ENCODE measurements around the gene ZSCAN2.
A peak's percentile ranks its signal among the peaks of the same experiment; 100 is the strongest.
"Not testable (repeated sequence)": the region's sequence is repeated elsewhere in the genome, so short reads cannot be mapped to it uniquely, and the experiment has no call there.

Gene ZSCAN2

GRCh38 chr15:84600687-84601554, at the start of gene ZSCAN2:
Gene ZSCAN2, plus strand, starts transcription at chr15:84601009. Its CDS starts 2,919 bp downstream, at chr15:84603928.
- peak; percentile 92 for DNase-seq

DNA sequence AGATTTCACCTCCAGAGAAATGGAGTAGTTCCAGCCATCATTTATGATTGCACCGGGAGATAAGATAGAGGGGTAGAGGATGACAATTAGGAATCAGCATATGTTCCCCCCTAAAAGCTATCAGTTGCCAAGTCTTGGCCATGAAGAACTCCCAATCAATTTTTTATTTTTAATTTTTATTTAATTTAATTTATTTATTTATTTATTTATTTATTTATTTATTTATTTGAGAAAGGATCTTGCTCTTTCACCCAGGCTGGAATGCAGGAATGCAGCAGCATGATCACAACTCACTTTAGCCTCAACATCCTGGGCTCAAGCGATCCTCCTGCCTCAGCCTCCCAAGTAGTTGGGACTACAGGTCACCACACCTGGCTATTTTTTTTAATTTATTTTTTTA, 49.2 kb upstream of the ZSCAN2 start:
- DNase-seq = not testable (repeated sequence)

- DNase-seq = no peak
Measured at GRCh38 chr15:84552896-84553295, 47.9 kb upstream of the ZSCAN2 start.

DNA sequence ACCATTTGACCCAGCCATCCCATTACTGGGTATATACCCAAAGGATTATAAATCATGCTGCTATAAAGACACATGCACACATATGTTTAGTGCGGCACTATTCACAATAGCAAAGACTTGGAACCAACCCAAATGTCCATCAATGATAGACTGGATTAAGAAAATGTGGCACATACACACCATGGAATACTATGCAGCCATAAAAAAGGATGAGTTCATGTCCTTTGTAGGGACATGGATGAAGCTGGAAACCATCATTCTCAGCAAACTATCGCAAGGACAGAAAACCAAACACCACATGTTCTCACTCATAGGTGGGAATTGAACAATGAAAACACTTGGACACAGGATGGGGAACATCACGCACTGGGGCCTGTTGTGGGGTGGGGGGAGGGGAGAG, 44.1 kb upstream of the ZSCAN2 start:
- not testable (repeated sequence) for DNase-seq

GRCh38 chr15:84568021-84568420, 32.8 kb upstream of the ZSCAN2 start:
- not testable (repeated sequence) for DNase-seq

DNA sequence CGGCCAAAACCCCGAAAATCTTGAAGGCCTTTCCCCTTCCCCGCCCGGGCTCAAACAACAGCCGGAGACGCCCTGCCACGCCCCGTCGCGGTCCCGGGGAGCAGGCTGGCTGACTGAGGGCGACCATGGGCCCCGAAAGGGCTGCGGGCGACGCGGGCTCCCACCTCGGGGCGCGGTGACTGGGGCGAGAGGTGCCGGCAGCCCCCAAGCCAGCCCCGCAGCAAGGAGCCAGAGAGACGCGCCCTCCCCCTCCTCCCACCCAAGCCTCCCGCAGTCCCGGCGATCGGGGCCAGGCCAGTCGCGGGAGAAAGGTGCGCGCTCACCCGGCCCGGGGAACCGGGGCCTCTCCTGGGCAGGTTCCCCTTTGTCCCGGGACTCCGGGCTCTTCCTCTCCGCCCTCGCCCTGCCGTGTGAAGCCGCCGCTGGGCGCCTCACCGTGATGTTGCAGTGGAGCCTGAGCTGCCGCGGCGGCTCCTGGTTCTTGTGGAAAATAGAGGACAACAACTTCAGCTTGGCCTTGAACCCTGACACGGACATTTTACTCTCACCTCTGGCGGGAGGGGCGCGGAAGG, 30.6 kb upstream of the ZSCAN2 start:
- no peak for DNase-seq

- no peak for DNase-seq
Measured at GRCh38 chr15:84572231-84572630, 28.6 kb upstream of the ZSCAN2 start.

DNA sequence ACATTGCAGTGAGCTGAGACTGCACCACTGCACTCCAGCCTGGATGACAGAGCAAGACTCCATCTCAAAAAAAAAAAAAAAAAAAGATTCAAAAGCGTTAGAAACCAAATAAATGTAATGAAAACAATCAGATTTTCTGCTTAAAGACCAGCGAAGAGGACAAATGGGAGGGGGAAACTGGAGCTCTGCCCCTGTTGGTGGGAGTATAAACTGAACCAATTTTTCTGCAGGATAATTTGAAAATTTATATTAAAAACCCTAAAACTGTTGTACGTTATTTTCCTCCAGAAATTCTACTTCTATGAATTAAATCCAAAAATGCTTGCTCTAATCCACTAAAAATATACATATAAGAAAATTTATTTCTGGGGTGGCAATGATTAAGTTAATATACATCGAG, 25.3 kb upstream of the ZSCAN2 start:
- no peak for DNase-seq

DNA sequence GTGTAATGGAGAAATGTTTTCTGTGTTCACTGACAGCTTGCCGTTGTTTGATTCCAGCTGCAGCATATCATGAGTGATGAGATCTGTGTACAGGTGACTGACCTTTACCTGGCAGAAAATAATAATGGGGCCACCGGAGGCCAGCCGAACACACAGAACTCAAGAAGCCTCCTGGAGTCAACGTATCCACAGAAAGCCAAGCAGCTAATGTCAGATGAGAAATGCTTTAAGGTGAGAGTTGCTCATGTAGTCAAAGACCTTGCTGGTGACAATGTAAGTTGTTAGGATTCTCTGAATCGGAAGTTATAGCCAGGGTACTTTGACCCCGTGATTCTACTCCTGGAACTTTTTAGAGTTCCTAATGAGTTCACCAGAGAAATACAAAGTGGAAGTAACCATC, 22.9 kb upstream of the ZSCAN2 start:
- not testable (repeated sequence) for DNase-seq

DNA sequence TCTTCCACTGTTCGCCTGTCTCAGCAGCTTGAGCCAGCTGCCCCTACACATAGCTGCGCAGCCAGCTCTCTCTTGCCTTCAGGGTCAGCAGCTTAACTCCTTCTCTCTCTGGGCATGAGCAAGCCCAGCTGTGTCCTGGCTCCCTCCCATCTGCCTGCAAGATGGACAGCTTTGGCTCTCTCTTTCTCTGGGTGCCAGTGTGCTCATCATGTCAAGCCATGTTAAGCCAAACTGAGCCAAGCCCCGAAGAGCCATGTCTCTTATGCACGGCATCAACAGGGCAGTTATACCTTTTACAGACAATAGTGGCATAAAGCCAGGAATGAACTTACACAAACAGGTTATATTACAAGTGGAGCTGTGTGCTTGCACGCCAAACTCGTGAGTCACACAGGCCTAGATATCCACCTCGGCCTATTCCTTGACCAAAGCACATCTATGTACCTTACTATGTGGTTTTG, 21.5 kb upstream of the ZSCAN2 start:
- DNase-seq = peak; percentile 61

DNA sequence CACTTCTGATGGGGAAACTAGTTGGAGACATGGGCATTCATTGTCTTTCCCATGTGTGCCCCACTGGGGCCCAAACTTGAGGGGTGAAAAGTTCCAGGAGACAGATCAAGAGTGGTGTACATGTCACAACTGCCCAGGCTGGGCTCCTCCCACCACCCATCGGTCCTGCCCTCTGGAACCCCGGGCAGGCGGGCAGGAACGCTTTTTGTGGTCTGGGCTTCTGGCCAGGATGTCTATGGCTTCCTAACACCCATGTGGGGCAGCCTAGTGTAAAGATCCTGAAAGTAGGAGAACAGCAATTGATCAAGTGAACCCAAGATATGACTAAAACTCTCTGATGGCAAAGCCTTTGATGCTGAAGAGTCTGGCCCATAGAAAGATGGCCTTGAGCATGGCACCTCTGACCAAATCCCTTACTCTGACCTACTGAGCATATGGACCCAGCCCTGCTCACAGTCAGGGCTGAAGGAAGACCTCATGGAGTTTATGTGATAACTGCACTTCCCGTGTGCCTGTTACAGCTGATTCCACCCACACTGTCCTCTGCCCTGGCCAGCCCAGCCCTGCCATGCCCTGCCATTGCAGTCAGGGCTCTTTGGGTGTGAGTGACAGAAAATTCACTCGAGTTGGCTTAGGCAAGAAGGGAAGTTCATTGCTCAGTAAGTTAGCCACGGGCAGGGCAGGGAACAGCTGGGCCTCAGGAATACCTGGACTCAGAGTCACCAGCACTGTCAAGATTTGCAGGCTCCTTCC, 19.0 kb upstream of the ZSCAN2 start:
- not testable (repeated sequence) for DNase-seq

DNA sequence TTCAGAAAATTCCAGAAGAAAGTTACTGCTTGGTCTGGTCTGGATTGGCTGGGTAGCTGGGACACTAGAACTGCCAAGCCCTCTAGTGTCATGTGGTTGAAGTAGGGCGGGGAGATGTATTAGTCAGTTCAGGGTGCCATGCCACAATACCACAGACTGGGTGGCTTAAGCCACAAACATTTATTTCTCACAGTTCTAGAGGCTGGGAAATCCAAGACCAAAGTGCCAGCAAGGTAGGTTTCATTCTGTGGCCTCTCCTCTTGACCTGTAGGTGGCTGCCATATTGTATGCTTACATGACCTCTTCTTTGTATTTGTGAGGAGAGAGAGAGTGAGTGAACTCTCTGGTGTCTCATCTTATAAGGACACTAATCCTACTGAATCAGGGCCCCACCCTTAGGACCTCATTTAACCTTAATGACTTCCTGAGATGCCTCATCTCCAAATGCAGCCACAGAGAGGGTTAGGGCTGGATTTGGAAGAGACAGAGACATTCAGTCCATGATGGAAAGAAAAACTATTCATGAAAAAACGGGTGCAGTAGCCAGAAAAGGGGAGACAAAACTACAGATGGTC, 18.1 kb upstream of the ZSCAN2 start:
- DNase-seq = no peak

DNA sequence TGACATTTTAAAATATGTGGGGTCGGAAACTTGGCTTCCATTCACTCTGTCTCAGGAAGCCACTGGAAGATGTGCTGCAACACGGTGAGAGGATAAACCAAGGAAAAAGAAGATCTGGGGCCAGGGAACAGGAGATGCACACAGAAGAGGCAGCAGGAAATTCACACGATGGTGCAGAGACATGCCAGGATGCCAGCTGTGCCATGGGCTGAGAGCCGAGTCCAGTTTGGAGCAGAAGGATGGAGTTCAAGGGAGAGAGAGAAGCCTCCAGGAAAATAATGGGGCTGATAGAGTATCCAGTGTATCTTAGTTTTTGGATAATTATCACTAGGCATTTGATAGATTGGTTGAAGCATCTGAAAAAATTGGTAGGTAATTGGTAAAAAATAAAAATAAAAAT, 16.9 kb upstream of the ZSCAN2 start:
- DNase-seq = not testable (repeated sequence)

GRCh38 chr15:84586696-84587095, 14.1 kb upstream of the ZSCAN2 start:
- peak; percentile 2 for DNase-seq

DNA sequence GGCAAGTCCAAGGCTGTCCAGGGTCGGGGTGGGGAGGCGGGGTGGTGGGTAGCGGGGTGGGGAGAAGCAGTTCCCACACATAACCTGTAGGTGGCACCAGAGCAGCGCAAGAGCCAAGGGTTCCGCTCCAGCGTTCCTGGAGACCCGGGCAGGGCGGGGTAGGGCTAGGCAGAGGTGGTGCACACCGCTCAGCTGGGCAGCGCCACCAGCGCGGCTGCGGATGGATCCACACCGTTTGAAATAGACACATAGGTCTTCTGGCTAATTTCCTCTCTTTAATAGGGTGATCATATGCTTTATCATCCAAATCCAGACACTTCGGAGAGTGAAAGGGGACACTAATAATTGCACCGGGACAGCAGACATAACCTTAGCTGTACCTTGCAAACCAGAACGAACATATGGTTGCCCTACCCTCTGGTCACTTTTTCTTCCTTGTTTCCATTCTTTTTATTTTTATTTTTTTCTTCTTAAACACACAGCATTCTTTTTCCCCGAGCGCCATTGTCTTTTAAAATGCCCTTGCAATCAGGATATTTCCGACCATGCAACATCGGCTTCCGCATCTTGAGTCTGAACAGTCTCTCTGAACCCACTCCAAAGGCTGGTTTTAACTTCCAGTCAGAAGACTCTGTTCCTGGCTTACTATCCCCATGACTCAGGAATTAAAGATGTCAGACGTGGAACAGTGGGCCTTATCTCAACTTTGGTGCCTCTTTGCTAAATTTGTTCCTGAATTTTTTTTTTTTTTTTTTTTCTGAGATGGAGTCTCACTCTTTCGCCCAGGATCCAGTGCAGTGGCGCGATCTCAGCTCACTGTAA, 12.5 kb upstream of the ZSCAN2 start:
- peak; percentile 85 for DNase-seq

GRCh38 chr15:84590406-84590805, 10.4 kb upstream of the ZSCAN2 start:
- no peak for DNase-seq

- no peak for DNase-seq
Measured at GRCh38 chr15:84591815-84592214, 9.0 kb upstream of the ZSCAN2 start.

- no peak for DNase-seq
Measured at GRCh38 chr15:84594617-84595290, 6.1 kb upstream of the ZSCAN2 start.

DNA sequence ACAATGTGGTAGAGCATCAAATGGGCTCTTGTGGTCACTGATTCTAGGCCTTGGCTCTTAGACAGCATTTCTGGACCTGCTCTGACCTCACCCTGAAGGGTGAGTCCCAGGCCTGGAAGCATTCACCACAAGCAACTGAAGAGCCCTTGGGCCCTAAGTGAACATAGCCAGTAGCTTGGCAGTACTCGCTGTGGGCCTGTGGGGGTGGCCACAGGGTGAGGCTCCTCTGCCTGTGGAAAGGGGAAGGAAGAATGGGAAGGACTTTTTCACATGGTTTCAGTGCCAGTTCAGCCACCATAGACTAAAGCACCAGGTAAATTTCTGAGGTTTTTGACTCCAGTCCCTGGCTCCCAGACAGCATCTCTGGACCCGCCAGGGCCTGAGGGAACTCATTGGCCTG, 5.1 kb upstream of the ZSCAN2 start:
- no peak for DNase-seq

DNA sequence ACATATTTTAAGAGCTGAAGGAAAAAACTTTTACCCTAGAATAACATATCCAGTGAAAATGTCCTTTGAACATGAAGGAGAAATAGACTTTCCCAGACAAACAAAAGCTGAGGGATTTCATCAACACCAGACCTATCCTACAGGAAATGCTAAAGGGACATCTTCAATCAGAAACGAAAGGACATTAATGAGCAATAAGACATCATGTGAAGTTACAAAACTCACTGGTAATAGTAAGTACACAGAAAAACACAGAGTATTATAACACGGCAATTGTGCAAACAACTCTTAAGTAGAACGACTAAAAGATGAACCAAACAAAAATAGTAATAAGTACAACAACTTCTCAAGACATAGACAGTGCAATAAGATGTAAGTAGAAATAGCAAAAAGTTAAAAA, 3.5 kb upstream of the ZSCAN2 start:
- no peak for DNase-seq

DNA sequence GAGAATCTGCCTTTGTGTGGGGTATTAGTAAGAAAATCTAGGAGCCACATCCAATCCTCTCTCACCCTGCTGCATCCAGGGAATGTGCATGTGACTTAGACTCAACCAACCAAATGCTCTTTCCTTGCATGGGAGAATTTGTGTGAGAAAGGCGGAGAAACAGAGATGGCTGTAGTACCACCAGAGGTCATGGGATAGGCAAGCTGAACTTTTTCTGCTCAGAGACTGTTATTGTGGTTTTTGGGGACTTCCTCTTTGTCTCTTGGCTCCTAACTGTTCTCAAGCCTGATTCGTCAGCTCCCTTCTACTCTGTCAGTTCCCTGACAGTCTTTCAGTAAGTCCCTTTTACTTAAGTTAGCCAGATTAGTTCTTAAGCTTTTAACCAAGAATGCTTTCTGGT, 2.6 kb upstream of the ZSCAN2 start:
- peak; percentile 47 for DNase-seq

DNA sequence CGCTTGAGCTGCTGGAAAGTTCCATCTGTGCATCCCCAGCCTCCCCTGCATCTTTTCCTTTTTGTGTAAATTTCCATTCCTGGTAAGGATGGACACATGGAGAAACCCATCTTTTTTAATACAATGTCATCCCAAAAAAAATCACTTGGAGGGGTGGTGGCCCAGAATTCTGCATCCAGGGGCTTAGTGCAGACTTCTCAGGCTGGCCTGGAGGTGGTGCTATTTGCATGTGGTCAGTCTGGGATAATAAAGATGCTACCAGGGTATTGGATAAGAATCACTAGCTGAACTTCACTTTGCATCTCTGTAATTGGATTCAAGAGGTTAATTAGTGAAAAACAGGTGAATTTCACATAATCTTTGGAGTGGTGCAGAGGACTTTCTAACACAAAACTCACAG, 1.8 kb upstream of the ZSCAN2 start:
- peak; percentile 25 for DNase-seq

Data from kidney glomerular epithelial cell (primary cell).